Heart right ventricle (tissue), 16 donors: ENCODE results near the gene FAM13C. TPM values are rescaled to one million over a fixed set of nuclear protein-coding genes. Genes with fewer than 3 reads are reported as not detected.

Experiments used
- ATAC-seq, 8 donors: fragments of 200-7000 bp; cut with Tn5 transposase; one replicate each; pipeline ENCODE4 v1.9.1; 2020; ENCODE audit warnings: mild to moderate bottlenecking in 8 of 8, moderate library complexity in 8 of 8, moderate number of reproducible peaks in 1 of 8
- DNase-seq, 2 donors: peaks; one replicate each; pipeline ENCODE4 v3.0.0-alpha.2; 2020
- H3K27ac ChIP-seq, 10 donors: fragments of 200-600 bp; sonication (generic) in 2 of 10; one replicate each; pipeline versions ENCODE4 v1.5.0 to v1.8.0; 2020 to 2022; ENCODE audit warnings: mild to moderate bottlenecking in 3 of 10
- H3K27me3 ChIP-seq, 7 donors: fragments of 200-600 bp; one replicate each; pipeline ENCODE4 v1.8.0; 2021 to 2022; ENCODE audit warnings: mild to moderate bottlenecking in 2 of 7
- H3K36me3 ChIP-seq, 9 donors: fragments of 200-600 bp; sonication (generic) in 1 of 9; one replicate each; pipeline versions ENCODE4 v1.5.0 to v1.8.0; 2020 to 2022; ENCODE audit warnings: mild to moderate bottlenecking in 2 of 9
- H3K4me1 ChIP-seq, 9 donors: fragments of 200-600 bp; sonication (generic) in 1 of 9; one replicate each; pipeline versions ENCODE4 v1.5.0 to v1.8.0; 2020 to 2022; ENCODE audit warnings: mild to moderate bottlenecking in 4 of 9
- H3K4me3 ChIP-seq, 10 donors: fragments of 200-600 bp; sonication (generic) in 2 of 10; one replicate each; pipeline versions ENCODE4 v1.5.0 to v1.8.0; 2020 to 2022; ENCODE audit warnings: mild to moderate bottlenecking in 7 of 10, moderate library complexity in 2 of 10
- H3K9me3 ChIP-seq, 11 donors: fragments of 200-600 bp in 10 of 11; sonication (generic) in 2 of 11; one replicate each; pipeline versions ENCODE4 v1.5.0 to v1.8.0; 2013 to 2022; ENCODE audit warnings: mild to moderate bottlenecking in 2 of 11, control low read depth in 1 of 11, moderate library complexity in 1 of 11
- WGBS, 2 donors: extraction: QIAGEN DNeasy Blood & Tissue Kit; methylation state at CpG; one replicate each; pipeline ENCODE4 v1.1.7; 2013; ENCODE audit warnings: inconsistent platforms in 1 of 2; 5-methylcytosine and 5-hydroxymethylcytosine counted together
- intact Hi-C, 10 donors: fragments of 100-400 bp; cut with DNase I; formaldehyde crosslinking; loops; one replicate each; pipeline versions ENCODE4 v1.11.1 to v1.14.2; 2022
- polyA plus RNA-seq, 2 donors: library from polyadenylated mRNA; stranded (reverse); fragments of 200-250 nt; gene quantifications; one replicate each; pipeline ENCODE4 v1.2.3, GENCODE V29; 2013
- total RNA-seq, 10 donors: library from RNA; stranded (reverse); fragmentation: NEBNext Ultra II Directional in 3 of 10; extraction: Animal tissue kit (Norgen Biotek cat#: 25700) in 3 of 10; gene quantifications; one replicate each; pipeline versions ENCODE4 v1.2.1 to v1.2.4, GENCODE V29; 2021 to 2023
- TF ChIP-seq, protein P1 (sequence below), 9 donors: fragments of 200-600 bp; sonication (generic) in 2 of 9; IDR thresholded peaks; one replicate each; pipeline versions ENCODE4 v1.5.0 to v1.8.0; 2021 to 2022; ENCODE audit warnings: antibody characterized with exemption in 9 of 9, mild to moderate bottlenecking in 5 of 9, moderate library complexity in 1 of 9
- donor health status: Arrhythmogenic right ventricular cardiomyopathy.
- donor health status: ischemic (EF 13 %, LVEDD 7.1; RV severe dilation, severe dysfunction).
- donor health status: healthy with polysubstance abuse.
- donor health status: DM: no; HTN: yes; CAD: no.
- donor health status: DM: no; HTN: no; CAD: no.
- donor health status: ischemic (EF 25% LVEDD 6.9; RV normal size, moderate dysfunction).
- donor health status: ischemic (EF 25% LVEDD 5.7; RV mildly dilated, moderate dysfunction).
- donor health status: healthy.
- donor health status: DM: yes; HTN: yes; CAD: no.
- donor health status: Ischemic cardiomyopathy.
- donor health status: ischemic (EF 35%, LVEDD 5.7; RV mildly dilated, moderate dysfunction).
- donor health status: nonischemic (EF 11% LVEDD 7.7; RV severe dilation, severe dysfunction).
- donor health status: DM: yes; HTN: yes; CAD: no.
- donor health status: PGD.
- donor health status: ischemic (EF 29% LVEDD 5.4; RV normal size, mild dysfunction).
- donor health status: nonischemic (EF 23%, LVEDD 6.1; RV moderate dilation, normal function).

FAM13C gene
- total and polyA plus RNA-seq, 12 donors: 1.5 to 14.6 (median 7.0) TPM

DNA sequence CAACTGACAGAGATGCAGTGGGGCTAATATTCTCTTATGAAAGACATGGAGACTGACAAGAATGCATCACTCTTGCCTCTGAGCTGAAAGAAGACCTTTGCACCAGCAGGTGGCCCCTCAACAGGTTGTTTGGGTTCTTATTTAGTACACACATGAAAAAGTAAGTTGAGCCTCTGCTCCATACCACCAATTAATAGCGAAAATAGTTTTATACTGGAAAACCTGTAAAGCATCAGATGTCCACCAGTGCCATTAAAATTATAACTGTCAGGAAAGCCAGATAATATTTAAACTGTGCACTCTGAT is 26.3 kb upstream of the FAM13C start:
- intact Hi-C loops: no loop called here
- H3K4me3 ChIP-seq: no peak overlapping the region
- peak overlapping the region in 4 of 10 donors; percentile 47 to 63 (median 55) for H3K27ac ChIP-seq
- DNase-seq (no peak), ATAC-seq (no peak)
- TF ChIP-seq, protein P1, sequence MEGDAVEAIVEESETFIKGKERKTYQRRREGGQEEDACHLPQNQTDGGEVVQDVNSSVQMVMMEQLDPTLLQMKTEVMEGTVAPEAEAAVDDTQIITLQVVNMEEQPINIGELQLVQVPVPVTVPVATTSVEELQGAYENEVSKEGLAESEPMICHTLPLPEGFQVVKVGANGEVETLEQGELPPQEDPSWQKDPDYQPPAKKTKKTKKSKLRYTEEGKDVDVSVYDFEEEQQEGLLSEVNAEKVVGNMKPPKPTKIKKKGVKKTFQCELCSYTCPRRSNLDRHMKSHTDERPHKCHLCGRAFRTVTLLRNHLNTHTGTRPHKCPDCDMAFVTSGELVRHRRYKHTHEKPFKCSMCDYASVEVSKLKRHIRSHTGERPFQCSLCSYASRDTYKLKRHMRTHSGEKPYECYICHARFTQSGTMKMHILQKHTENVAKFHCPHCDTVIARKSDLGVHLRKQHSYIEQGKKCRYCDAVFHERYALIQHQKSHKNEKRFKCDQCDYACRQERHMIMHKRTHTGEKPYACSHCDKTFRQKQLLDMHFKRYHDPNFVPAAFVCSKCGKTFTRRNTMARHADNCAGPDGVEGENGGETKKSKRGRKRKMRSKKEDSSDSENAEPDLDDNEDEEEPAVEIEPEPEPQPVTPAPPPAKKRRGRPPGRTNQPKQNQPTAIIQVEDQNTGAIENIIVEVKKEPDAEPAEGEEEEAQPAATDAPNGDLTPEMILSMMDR (IDR thresholded peaks at IDR 0.05): no peak
- peaks cover 0 to 26% (median 0%) of the 10 kb centered on the region in 9 donors for H3K4me1 ChIP-seq
- H3K9me3 ChIP-seq: no peaks in the 10 kb centered on the region
- H3K36me3 ChIP-seq: no peaks in the 10 kb centered on the region
- no peaks in the 10 kb centered on the region for H3K27me3 ChIP-seq
- 94 to 95% methylated on average over 1 of the region's 1 CpG for WGBS, 2 donors

DNA sequence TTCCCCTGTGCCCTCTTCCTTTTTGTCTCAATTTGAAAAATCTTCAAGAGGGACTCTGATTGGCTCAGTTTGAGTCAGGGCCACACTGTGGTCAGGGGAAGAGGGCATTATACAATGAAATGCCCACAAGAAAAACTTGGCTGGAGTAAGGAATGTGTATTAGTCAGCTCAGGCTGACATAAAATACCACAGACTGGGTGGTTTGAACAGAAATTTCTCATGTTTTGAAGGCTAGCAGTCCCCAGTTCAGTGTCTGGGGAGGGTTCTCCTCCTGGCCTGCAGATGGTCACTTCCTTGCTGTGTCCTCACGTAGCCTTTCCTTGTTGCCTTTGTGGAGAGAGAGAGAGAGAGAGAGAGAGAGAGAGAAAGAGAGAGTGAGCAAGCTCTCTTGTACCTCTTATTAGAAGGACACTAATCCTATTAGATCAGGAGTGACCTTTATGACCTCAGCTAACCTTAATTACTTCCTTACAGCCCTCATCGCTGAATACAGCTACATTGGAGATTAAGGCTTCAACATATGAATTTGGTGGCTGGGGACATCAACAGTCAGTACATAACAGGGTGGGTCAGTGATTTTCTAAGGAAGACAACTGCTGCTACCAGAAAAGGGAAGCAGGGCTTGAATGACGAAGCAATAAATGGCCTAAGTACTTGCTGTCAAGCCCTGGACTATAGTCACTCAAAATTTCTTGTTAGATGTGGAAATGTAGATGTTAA is 25.8 kb upstream of the FAM13C start:
- H3K9me3 ChIP-seq: no peaks in the 10 kb centered on the region
- no peak overlapping the region for H3K4me3 ChIP-seq
- intact Hi-C loops: no loop called here
- DNase-seq (no peak), ATAC-seq (peak in 6 of 8 donors; percentile 27 to 71 (median 46))
- H3K36me3 ChIP-seq: no peaks in the 10 kb centered on the region
- H3K4me1 ChIP-seq: peaks cover 0 to 27% (median 0%) of the 10 kb centered on the region in 9 donors
- H3K27me3 ChIP-seq: no peaks in the 10 kb centered on the region
- TF ChIP-seq, protein P1 (IDR thresholded peaks at IDR 0.05): no peak
- 62 to 67% methylated on average over 3 of the region's 3 CpGs for WGBS, 2 donors
- H3K27ac ChIP-seq: peak overlapping the region in 7 of 10 donors; percentile 3 to 63 (median 47)

- TF ChIP-seq, protein P1 (IDR thresholded peaks at IDR 0.05): no peak
- peak overlapping the region in 1 of 10 donors; percentile 83 for H3K27ac ChIP-seq
- no peaks in the 10 kb centered on the region for H3K36me3 ChIP-seq
- intact Hi-C loops: no loop called here
- WGBS, 2 donors: 53 to 69% methylated on average over 3 of the region's 3 CpGs
- ATAC-seq: no peak
- no peak overlapping the region for H3K4me3 ChIP-seq
- H3K27me3 ChIP-seq: no peaks in the 10 kb centered on the region
- peaks cover 0 to 8% (median 0%) of the 10 kb centered on the region in 11 donors for H3K9me3 ChIP-seq
- DNase-seq: no peak
- H3K4me1 ChIP-seq: peaks cover 0 to 28% (median 0%) of the 10 kb centered on the region in 9 donors
Measured at GRCh38 chr10:59384761-59385160, 22.4 kb upstream of the FAM13C start.

- Histone ChIP-seq H3K36me3 (no peaks in the 10 kb centered on the region), H3K4me1 (peaks cover 0 to 28% (median 0%) of the 10 kb centered on the region in 9 donors), H3K4me3 (no peak overlapping the region), H3K9me3 (peaks cover 0 to 8% (median 0%) of the 10 kb centered on the region in 11 donors), H3K27me3 (no peaks in the 10 kb centered on the region), H3K27ac (peak overlapping the region in 9 of 10 donors; percentile 34 to 87 (median 74))
- WGBS, 2 donors: 87 to 89% methylated on average over 3 of the region's 3 CpGs
- TF ChIP-seq, protein P1 (IDR thresholded peaks at IDR 0.05): no peak
- no peak for ATAC-seq
- intact Hi-C loops: no loop called here
- no peak for DNase-seq
Measured at GRCh38 chr10:59383908-59384307, 21.6 kb upstream of the FAM13C start.
